ENCODE data around the gene OGDH. TPM values are rescaled to one million over a fixed set of nuclear protein-coding genes. Genes with fewer than 3 reads are reported as not detected.
A peak's percentile ranks its signal among the peaks of the same experiment; 100 is the strongest.
"Not testable (repeated sequence)": the region's sequence is repeated elsewhere in the genome, so short reads cannot be mapped to it uniquely, and the experiment has no call there.

Gene OGDH
- total RNA-seq = 100 to 1,000 TPM; 103 to 105 TPM

DNA sequence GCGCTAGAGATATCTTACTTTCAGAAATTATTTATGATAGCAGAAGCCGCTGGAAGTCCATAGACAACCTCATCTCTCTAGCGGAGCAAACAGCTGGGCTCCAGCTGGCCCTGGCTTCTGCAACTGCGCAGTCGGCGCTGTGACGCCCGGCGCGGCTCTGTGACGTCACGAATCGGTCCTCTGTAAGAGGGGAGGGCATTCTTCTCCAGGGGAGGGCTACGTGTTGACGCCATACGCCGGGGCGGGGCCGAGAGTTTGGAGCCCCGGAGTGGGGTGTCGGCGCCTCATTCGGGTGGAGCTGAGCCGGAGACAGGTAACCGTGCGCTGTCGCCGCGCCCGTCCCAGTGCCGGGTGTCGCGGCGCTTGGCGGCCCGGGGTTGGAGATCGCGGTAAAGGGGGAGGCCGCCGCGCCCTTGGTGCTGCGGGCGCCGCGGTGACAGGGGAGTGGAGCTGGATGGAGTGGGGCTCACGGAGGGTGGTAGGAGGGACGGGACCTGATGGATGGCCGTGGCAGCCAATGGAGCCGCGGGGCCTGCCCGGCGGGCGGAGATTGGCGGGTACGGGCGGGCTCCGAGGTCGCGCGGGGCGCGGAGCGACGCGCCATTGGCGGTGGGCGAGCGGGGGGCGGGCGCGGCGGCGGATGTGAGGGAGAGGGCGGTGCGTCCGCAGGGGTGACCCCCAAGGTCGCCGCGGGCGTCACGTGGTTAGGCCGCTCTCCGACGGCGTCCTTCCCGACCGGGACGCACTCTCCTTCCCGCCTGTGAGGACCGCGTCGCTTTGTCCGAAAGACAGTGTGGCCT lies at the start of gene OGDH:
Gene OGDH (plus strand): TSS at position 287 of the 800 bp plus-strand sequence. CDS start 17,717 bp downstream, outside the sequence.
- CTCF ChIA-PET = interaction anchor here (0.7 to 2.3 kb wide), 8 partner anchors 18 to 529 kb away, joined by 3 to 10 read pairs (median 4); partner anchors contain the start of genes PPIA and YKT6
- Mint-ChIP-seq H3K36me3 (peaks cover 7% of the 10 kb centered on the region), H3K9me3 (no peaks in the 10 kb centered on the region), H3K4me3 (peak within 1 kb of the TSS; percentile 82), H3K27ac (peak within 1 kb of the TSS; percentile 98), H3K27me3 (no peaks in the 10 kb centered on the region), H3K4me1 (ENCODE audit: low read depth) (peaks cover 36% of the 10 kb centered on the region)
- intact Hi-C loops (cut with micrococcal nuclease) = loop anchor here (1.0 to 2.0 kb wide), 10 partner anchors 11 to 394 kb away; partner anchors contain the start of genes CCM2, PPIA, PURB and TMED4
- POLR2A ChIA-PET = interaction anchor here (0.6 to 4.2 kb wide), 18 partner anchors 10 to 354 kb away, joined by 3 to 60 read pairs (median 8); partner anchors contain the start of genes DDX56, H2AZ2, PPIA and PURB
- peak; percentile 100 for DNase-seq

DNA sequence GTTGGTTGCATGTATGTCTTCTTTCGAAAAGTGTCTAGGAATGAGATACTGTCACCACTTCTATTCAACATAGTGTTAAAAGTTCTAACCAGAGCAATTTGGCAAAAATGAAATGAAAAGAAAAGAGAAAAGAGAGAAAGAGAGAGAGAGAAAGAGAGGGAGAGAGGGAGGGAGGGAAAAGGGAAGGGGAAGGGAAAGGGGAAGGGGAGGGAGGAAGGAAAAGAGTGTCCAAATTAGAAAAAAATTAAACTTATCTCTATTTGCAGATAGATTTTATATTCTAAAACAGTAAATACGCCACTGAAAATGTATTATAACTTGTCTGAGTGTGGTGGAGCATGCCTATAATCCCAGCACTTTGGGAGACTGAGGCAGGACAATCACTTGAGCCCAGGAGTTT lies 48.9 kb upstream of the OGDH start:
- Mint-ChIP-seq H3K36me3 (no peaks in the 10 kb centered on the region), H3K9me3 (no peaks in the 10 kb centered on the region), H3K27ac (no peak overlapping the region), H3K4me3 (no peak overlapping the region), H3K4me1 (ENCODE audit: low read depth) (no peaks in the 10 kb centered on the region), H3K27me3 (no peaks in the 10 kb centered on the region)
- DNase-seq = no peak
- CTCF ChIA-PET = no interaction called here
- intact Hi-C loops (cut with micrococcal nuclease) = no loop called here
- POLR2A ChIA-PET = no interaction called here

DNA sequence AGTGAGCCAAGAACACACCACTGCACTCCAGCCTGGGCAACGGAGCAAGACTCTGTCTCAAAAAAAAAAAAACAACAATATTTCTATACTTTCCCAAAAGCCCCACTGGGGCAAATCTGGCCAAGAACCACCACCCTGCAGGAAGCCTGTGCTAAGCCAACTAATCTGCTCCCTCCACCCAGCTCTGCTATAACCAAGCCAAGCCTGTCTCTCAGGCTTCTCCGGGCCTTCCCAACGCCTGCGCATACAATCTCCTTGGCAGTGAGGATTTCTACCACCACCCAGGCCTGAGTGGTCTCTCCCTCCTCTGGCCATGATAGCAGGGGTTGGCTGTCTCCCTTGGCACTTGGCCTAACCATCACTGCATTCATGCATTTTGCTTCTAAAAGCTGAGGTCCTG lies 46.9 kb upstream of the OGDH start:
- no peak for DNase-seq
- POLR2A ChIA-PET = interaction anchor here (1.1 kb wide), 1 partner anchor 47 kb away, joined by 3 read pairs; the partner anchor contains the start of gene OGDH
- Mint-ChIP-seq H3K27me3 (no peaks in the 10 kb centered on the region), H3K36me3 (peaks cover 5% of the 10 kb centered on the region), H3K9me3 (no peaks in the 10 kb centered on the region), H3K4me3 (no peak overlapping the region), H3K4me1 (ENCODE audit: low read depth) (no peaks in the 10 kb centered on the region), H3K27ac (no peak overlapping the region)
- intact Hi-C loops (cut with micrococcal nuclease) = no loop called here
- CTCF ChIA-PET = no interaction called here

DNA sequence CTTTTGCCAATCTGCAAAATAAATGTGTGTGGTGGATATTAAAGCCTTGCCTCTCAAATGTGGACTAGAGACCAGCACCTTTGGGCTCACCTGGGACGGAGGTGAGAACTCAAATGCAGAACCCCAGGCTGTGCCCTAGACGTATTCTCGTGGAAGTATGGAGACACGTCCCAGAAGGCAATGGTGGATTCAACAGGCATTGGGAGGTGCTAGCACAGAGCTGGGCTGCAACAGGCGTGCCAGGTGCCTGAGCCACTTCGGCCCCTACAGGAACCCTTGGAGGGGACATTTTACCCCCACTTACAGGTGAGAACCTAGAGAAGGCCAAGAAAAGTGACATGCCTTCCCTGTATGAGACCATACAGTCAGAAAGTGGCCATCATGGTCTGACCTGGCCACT lies 44.9 kb upstream of the OGDH start:
- Mint-ChIP-seq H3K4me3 (no peak overlapping the region), H3K36me3 (peaks cover 17% of the 10 kb centered on the region), H3K27me3 (no peaks in the 10 kb centered on the region), H3K9me3 (no peaks in the 10 kb centered on the region), H3K27ac (no peak overlapping the region), H3K4me1 (ENCODE audit: low read depth) (peaks cover 4% of the 10 kb centered on the region)
- POLR2A ChIA-PET = interaction anchor here (1.9 kb wide), 1 partner anchor 12 kb away, joined by 7 read pairs; the partner anchor contains the start of gene DDX56
- no peak for DNase-seq
- CTCF ChIA-PET = no interaction called here
- intact Hi-C loops (cut with micrococcal nuclease) = no loop called here

DNA sequence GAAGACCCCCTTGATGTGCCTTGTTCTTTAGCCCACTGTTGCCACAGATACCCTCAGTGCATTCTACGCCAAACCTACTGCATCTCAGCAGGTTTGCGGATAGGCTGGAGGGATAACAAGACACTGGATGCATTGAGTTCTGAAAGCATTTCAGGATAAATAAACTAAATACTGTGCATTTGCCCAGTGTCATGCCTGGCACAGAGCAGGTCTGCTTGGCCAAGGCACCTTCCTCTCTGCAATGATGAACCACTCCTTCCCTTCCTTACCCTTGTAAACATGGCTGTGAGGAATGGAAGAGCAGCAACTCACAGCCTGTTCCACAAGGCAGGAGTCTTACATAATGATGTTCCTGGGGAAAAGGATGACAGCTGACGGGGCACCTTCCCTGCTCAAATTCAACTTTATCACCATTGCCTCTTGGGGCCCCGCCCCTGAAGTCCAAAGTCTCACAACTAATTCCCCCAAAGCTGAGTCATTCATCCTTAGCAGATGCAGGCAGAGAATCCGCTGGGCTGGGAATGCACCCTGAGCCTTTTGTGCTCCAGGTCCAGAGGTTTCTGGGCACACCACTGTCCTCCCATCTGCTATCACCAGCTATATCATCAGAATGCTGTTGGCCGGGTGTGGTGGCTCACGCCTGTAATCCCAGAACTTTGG lies 44.3 kb upstream of the OGDH start:
- POLR2A ChIA-PET = interaction anchor here (0.6 to 1.9 kb wide), 2 partner anchors 12 to 29 kb away, joined by 4 to 7 read pairs; partner anchors contain the start of gene DDX56
- no peak overlapping the region for H3K4me3 Mint-ChIP-seq

DNA sequence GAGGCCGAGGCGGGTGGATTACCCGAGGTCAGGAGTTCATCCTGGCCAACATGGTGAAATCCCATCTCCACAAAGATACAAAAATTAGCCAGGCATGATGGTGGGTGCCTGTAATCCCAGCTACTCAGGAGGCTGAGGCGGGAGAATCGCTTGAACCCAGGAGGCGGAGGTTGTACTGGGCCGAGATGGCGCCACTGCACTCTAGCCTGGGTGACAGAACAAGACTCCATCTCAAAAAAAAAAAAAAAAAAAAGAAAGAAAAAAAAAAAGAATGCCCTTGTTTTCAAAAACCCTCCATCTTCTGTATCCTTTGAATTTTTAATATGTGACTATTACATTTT lies 43.8 kb upstream of the OGDH start:
- intact Hi-C loops (cut with micrococcal nuclease); DNase-seq; H3K27ac Mint-ChIP-seq; CTCF ChIA-PET; H3K4me1 Mint-ChIP-seq (ENCODE audit: low read depth); H3K4me3 Mint-ChIP-seq; H3K9me3 Mint-ChIP-seq; H3K27me3 Mint-ChIP-seq: not testable (repeated sequence)
- H3K36me3 Mint-ChIP-seq = peaks cover 25% of the 10 kb centered on the region
- POLR2A ChIA-PET = interaction anchor here (0.6 kb wide), 1 partner anchor 30 kb away, joined by 4 read pairs; no protein-coding TSS in a partner anchor

More for the DNA sequence above, 44.3 kb upstream of the OGDH start:
- H3K27ac Mint-ChIP-seq = no peak overlapping the region
- intact Hi-C loops (cut with micrococcal nuclease) = no loop called here
- no peak for DNase-seq
- peaks cover 20% of the 10 kb centered on the region for H3K36me3 Mint-ChIP-seq
- CTCF ChIA-PET = no interaction called here
- H3K4me1 Mint-ChIP-seq (ENCODE audit: low read depth) = peaks cover 4% of the 10 kb centered on the region
- no peaks in the 10 kb centered on the region for H3K27me3 Mint-ChIP-seq
- H3K9me3 Mint-ChIP-seq = no peaks in the 10 kb centered on the region

DNA sequence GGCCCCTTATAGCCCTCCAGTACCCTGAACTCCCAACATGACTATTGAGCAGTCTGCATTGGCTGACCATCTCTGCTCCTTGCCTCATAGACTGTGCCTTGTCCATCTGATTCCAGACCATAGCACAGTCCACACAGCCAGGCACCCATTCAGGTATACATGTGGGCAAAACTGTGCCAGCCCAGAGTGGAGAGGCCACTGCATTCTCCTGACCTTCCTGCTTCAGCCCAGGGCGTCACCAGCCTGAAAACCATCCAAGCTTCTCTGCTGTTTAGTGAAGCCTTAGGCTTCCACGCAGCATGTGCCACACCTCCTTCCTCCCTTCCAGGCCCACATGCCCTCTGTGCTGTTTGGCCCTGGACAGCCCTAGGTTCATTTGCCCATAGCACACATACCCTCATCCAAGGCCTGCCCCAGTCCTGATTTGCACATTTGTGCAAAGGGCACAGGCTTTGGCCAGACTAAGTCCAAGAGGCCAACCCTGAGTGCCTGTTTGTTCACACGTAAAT lies 43.2 kb upstream of the OGDH start:
- Mint-ChIP-seq H3K4me1 (ENCODE audit: low read depth) (peaks cover 6% of the 10 kb centered on the region), H3K27me3 (no peaks in the 10 kb centered on the region), H3K36me3 (peaks cover 31% of the 10 kb centered on the region), H3K4me3 (no peak overlapping the region), H3K27ac (peak overlapping the region; percentile 6), H3K9me3 (no peaks in the 10 kb centered on the region)
- intact Hi-C loops (cut with micrococcal nuclease) = no loop called here
- no peak for DNase-seq
- CTCF ChIA-PET = interaction anchor here (1.0 to 3.3 kb wide), 2 partner anchors 132 to 321 kb away, joined by 3 to 43 read pairs; no protein-coding TSS in a partner anchor
- POLR2A ChIA-PET = interaction anchor here (2.9 kb wide), 1 partner anchor 11 kb away, joined by 19 read pairs; the partner anchor contains the start of gene DDX56

DNA sequence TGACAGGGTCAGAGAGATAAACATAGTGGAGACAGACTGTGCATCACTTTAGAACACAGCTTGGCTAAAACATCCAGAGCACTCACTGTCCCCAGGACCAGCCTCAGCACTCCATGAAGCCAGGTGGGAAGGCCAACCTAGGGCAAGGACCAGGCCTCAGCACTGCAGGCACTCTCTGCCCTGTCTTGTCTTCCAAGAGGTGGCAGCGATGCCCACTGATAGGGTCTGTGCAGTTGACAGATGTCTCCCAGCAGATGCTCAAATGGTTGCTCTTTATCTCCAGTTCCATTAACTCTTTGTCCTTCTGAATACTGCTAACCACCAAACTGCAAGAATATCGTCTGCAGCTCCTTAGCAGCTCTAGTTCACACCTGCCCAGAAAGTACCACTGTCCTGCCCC lies 41.8 kb upstream of the OGDH start:
- Mint-ChIP-seq H3K27me3 (no peaks in the 10 kb centered on the region), H3K4me3 (no peak overlapping the region), H3K27ac (no peak overlapping the region), H3K9me3 (no peaks in the 10 kb centered on the region), H3K36me3 (peaks cover 44% of the 10 kb centered on the region), H3K4me1 (ENCODE audit: low read depth) (peaks cover 6% of the 10 kb centered on the region)
- no peak for DNase-seq
- ChIA-PET POLR2A (interaction anchor here (1.2 to 2.9 kb wide), 3 partner anchors 9 to 30 kb away, joined by 4 to 19 read pairs (median 4); partner anchors contain the start of genes DDX56 and TMED4), CTCF (interaction anchor here (0.7 to 3.7 kb wide), 34 partner anchors 10 to 572 kb away, joined by 3 to 43 read pairs (median 4); partner anchors contain the start of genes DDX56, H2AZ2, NUDCD3 and OGDH)
- intact Hi-C loops (cut with micrococcal nuclease) = loop anchor here (1.0 kb wide), 1 partner anchor 323 kb away; no protein-coding TSS in a partner anchor

DNA sequence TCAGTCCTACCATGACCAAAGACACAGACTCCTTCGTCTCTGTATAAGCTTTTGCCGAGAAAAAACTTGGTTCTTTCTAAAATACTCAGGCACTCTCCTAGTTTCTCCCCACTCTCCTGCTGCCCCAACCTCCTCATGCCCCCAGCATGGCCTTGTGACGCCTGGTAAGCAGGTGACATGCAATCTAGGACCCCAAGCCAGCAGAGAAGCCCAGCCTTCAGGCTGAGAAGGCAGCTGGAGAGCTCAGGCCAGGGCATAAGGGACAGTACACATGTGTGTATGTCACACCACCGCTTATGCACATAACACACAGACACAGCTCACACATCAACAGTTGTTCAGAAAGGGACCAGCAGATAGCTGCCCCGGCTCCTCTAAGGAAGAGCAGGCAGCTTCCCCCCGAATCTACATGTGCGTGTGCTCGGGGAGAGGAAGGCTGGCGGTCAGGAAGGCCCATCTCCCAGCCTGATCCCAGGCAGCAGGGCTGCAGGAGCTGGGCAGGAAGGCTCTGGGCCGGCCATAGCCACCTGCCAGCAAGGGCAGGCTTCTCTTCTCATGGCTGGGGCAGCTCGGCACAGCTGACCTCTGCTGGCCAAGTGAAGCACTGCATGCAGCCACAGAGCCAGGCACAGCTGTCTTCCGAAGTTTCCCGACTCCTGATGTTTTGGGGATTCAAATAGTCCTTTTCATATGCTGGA lies 41.2 kb upstream of the OGDH start:
- peak overlapping the region; percentile 23 for H3K27ac Mint-ChIP-seq
- intact Hi-C loops (cut with micrococcal nuclease) = loop anchor here (1.0 kb wide), 1 partner anchor 324 kb away; no protein-coding TSS in a partner anchor
- peaks cover 48% of the 10 kb centered on the region for H3K36me3 Mint-ChIP-seq
- CTCF ChIA-PET = interaction anchor here (0.6 to 3.7 kb wide), 50 partner anchors 9 to 571 kb away, joined by 3 to 43 read pairs (median 4); partner anchors contain the start of genes DDX56, H2AZ2, NUDCD3 and OGDH
- peak; percentile 77 for DNase-seq
- peaks cover 10% of the 10 kb centered on the region for H3K4me1 Mint-ChIP-seq (ENCODE audit: low read depth)
- no peak overlapping the region for H3K4me3 Mint-ChIP-seq
- no peaks in the 10 kb centered on the region for H3K27me3 Mint-ChIP-seq
- no peaks in the 10 kb centered on the region for H3K9me3 Mint-ChIP-seq
- POLR2A ChIA-PET = interaction anchor here (0.5 to 2.9 kb wide), 5 partner anchors 9 to 282 kb away, joined by 3 to 19 read pairs (median 4); partner anchors contain the start of gene DDX56

DNA sequence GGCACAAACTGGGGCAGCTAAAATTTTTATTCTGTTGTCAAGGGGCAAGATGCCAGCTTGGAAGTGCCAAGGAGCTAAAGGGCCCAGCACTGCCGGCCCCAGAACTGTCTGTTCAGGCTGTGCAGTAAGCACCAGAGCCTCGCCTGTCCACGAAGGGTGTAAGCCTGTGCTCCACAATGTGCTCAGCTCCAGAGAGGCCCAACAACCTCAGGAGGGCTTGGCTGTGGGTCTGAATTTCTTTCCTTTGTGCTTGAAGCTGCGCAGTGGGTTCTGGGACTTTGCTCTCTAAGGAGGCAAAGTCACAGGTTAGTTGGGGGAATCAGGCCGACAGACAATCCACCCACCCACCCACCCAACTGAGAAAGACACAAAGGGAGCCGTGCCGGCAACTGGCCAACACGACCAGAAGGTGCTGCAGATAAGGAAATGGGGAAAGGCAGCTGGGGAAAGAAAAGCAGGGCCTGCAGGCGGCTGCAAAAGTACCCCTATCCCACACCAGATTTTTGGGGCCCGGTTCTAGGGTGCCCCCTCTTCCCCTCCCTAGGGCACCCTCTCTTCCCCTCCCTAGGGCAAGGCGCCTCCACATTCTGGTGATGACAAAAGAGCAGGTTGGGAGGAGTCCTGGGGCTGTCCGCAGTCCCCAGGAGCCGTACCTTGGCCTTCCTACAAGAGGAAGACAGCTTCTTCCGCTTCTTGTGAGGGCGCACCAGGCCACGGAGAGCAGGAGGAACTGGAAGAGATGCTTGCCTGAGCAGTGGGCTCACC lies 40.5 kb upstream of the OGDH start:
- intact Hi-C loops (cut with micrococcal nuclease) = loop anchor here (1.0 kb wide), 1 partner anchor 325 kb away; no protein-coding TSS in a partner anchor
- Mint-ChIP-seq H3K4me3 (no peak overlapping the region), H3K27ac (peak overlapping the region; percentile 23), H3K36me3 (peaks cover 49% of the 10 kb centered on the region), H3K9me3 (no peaks in the 10 kb centered on the region), H3K27me3 (no peaks in the 10 kb centered on the region), H3K4me1 (ENCODE audit: low read depth) (peaks cover 10% of the 10 kb centered on the region)
- CTCF ChIA-PET = interaction anchor here (0.8 to 3.7 kb wide), 44 partner anchors 9 to 570 kb away, joined by 3 to 43 read pairs (median 4); partner anchors contain the start of genes DDX56, H2AZ2, NUDCD3 and OGDH
- POLR2A ChIA-PET = interaction anchor here (0.5 to 2.9 kb wide), 5 partner anchors 8 to 281 kb away, joined by 3 to 19 read pairs (median 4); partner anchors contain the start of gene DDX56
- DNase-seq = no peak
